BLaER1 (cell line): ENCODE results near the gene PRICKLE3.

Experiments
- H3K27ac ChIP-seq: shearing (Covaris generic); formaldehyde crosslinking; 2 replicates; pipeline ENCODE4 v1.8.1; 2022
- H3K27me3 ChIP-seq: shearing (Covaris generic); formaldehyde crosslinking; 2 replicates; pipeline ENCODE4 v1.8.1; 2022
- H3K36me3 ChIP-seq: shearing (Covaris generic); formaldehyde crosslinking; 2 replicates; pipeline ENCODE4 v1.8.1; 2022
- H3K4me1 ChIP-seq: shearing (Covaris generic); formaldehyde crosslinking; 2 replicates; pipeline ENCODE4 v1.8.1; 2022
- H3K4me2 ChIP-seq: shearing (Covaris generic); formaldehyde crosslinking; 2 replicates; pipeline ENCODE4 v1.8.1; 2022
- H3K4me3 ChIP-seq: shearing (Covaris generic); formaldehyde crosslinking; 2 replicates; pipeline ENCODE4 v1.8.1; 2022
- H3K9ac ChIP-seq: shearing (Covaris generic); formaldehyde crosslinking; 2 replicates; pipeline ENCODE4 v1.8.1; 2022
- H3K9me3 ChIP-seq: shearing (Covaris generic); formaldehyde crosslinking; 2 replicates; pipeline ENCODE4 v1.8.1; 2022
- H4K20me1 ChIP-seq: shearing (Covaris generic); formaldehyde crosslinking; 2 replicates; pipeline ENCODE4 v1.8.1; 2022
- Cebpa-rat ChIP-seq: shearing (Covaris generic); IDR thresholded peaks from 2 replicates; pipeline ENCODE4 v1.8.1; 2022

PRICKLE3 gene

DNA sequence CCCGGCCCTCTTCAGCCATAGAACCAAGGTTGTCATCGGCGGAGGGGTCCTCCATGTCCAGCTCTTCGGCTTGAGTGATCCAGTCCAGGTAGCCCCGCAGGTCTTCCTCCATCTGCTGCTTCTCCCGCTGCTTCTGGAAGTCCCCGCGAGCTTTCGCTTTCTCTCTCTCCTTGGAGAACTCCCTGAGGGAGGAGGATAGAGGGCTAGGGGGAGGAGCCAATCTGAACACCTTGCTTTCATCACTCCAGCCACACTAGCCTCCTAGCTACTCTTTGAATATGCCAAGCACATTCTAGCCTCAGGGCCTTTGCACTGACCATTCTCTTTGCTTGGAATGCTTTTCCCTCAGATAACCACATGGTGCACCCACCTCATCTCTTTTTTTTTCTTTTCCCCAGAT lies 40.8 kb upstream of the PRICKLE3 start:
- Histone ChIP-seq H3K4me2 (no peak overlapping the region), H3K9ac (no peak overlapping the region), H3K27ac (no peak overlapping the region), H3K4me3 (no peak overlapping the region), H3K9me3 (peaks cover 18% of the 10 kb centered on the region; the same call in 1 of the 2 replicates), H4K20me1 (no peaks in the 10 kb centered on the region), H3K36me3 (no peaks in the 10 kb centered on the region), H3K27me3 (peaks cover 34% of the 10 kb centered on the region), H3K4me1 (no peaks in the 10 kb centered on the region)
- no peak for TF ChIP-seq Cebpa-rat

DNA sequence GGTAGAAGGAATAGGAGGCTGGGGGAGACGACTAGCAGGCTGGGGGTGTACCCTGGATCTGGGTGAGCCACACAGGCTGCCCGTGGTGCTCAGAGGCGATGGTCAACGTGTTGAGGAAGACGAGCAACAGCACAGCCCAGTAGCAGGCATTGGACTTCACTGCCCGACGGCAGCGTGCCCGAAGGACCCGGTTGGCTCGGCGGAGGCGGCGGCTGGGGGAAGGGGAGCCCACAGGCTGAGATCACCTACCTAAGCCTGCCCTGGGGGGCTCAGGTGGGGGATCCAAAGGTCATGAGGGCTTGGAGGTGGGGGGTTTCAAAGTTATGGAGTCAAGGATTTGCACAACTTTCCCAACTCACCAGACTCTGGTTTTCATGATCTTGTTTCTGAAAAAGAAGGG lies 39.7 kb upstream of the PRICKLE3 start:
- H3K27ac ChIP-seq: no peak overlapping the region
- H3K36me3 ChIP-seq: no peaks in the 10 kb centered on the region
- H3K9me3 ChIP-seq: peaks cover 10% of the 10 kb centered on the region; the same call in 1 of the 2 replicates
- H3K4me2 ChIP-seq: no peak overlapping the region
- no peak overlapping the region for H3K9ac ChIP-seq
- TF ChIP-seq Cebpa-rat: no peak
- no peaks in the 10 kb centered on the region for H4K20me1 ChIP-seq
- no peak overlapping the region for H3K4me3 ChIP-seq
- H3K4me1 ChIP-seq: no peaks in the 10 kb centered on the region
- H3K27me3 ChIP-seq: peaks cover 27% of the 10 kb centered on the region

DNA sequence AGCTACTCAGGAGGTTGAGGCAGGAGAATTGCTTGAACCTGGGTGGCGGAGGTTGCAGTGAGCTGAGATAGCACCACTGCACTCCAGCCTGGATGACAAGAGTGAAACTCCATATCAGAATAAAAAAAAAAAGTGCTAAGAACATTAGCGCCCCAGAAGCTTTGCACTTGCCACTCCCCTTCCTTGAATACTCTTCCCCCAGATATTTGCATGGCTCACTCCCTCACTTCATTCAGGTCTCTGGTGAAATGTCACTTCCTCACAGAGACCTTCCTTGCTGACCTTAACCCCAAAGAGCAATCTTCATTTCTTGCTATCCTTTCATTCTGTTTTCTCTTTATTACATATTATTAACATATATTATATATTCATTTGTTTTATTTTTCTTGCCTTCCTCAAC lies 35.7 kb upstream of the PRICKLE3 start:
- no peak overlapping the region for H3K4me3 ChIP-seq
- H3K9me3 ChIP-seq: no peaks in the 10 kb centered on the region
- TF ChIP-seq Cebpa-rat: no peak
- H3K4me1 ChIP-seq: no peaks in the 10 kb centered on the region
- H3K27ac ChIP-seq: no peak overlapping the region
- H4K20me1 ChIP-seq: no peaks in the 10 kb centered on the region; the same call in 1 of the 2 replicates
- H3K36me3 ChIP-seq: no peaks in the 10 kb centered on the region
- H3K9ac ChIP-seq: no peak overlapping the region
- H3K27me3 ChIP-seq: peaks cover 36% of the 10 kb centered on the region
- no peak overlapping the region for H3K4me2 ChIP-seq

DNA sequence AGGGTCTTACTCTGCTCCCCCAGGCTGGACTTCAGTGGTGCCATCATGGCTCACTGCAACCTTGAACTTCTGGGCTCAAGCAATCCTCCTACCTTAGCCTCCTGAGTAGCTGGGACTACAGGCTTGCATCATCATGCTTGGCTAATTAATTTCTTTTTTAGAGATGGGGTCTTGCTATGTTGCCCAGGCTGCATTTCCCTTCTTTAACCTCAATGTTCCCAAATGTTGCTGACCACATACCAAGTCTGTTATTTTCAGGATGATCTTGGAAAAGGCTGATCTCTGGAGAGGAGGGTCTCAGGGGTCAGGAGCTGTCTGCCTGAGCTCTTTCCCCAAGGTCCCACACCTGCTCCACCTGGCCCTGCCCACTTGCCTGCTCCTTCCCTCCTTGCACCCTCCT lies 33.9 kb upstream of the PRICKLE3 start:
- H3K27ac ChIP-seq: no peak overlapping the region
- H3K4me3 ChIP-seq: no peak overlapping the region
- TF ChIP-seq Cebpa-rat: no peak
- H3K27me3 ChIP-seq: peaks cover 34% of the 10 kb centered on the region
- H3K36me3 ChIP-seq: no peaks in the 10 kb centered on the region
- no peak overlapping the region for H3K4me2 ChIP-seq
- no peaks in the 10 kb centered on the region for H3K9me3 ChIP-seq
- H3K9ac ChIP-seq: no peak overlapping the region
- H3K4me1 ChIP-seq: no peaks in the 10 kb centered on the region
- H4K20me1 ChIP-seq: no peaks in the 10 kb centered on the region; the same call in 1 of the 2 replicates

DNA sequence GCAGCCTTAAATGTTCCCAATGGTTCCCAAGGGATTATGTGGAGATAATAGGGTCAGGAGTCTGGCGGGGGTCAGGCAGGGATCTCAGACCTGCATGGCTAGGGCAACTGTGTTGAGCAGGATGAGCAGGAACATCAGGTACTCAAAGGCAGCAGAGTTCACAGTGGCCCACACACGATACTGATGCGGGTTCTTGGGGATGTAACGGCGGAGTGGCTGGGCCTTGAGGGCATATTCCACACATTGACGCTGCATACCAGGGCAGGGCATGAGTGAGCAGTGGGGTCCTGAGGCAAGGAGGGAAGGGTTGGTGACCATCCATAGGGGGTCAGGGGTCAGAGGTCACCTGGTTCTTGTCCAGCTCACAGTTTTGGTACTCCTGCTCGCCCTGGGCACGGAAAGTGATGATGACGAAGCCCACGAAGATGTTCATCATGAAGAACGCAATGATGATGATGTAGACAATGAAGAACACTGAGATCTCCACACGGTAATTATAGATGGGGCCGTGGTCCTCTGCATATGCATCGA lies 28.9 kb upstream of the PRICKLE3 start:
- no peak overlapping the region for H3K4me2 ChIP-seq
- H3K4me3 ChIP-seq: no peak overlapping the region
- H3K27ac ChIP-seq: no peak overlapping the region
- no peak overlapping the region for H3K9ac ChIP-seq
- H3K9me3 ChIP-seq: no peaks in the 10 kb centered on the region
- TF ChIP-seq Cebpa-rat: no peak
- H4K20me1 ChIP-seq: no peaks in the 10 kb centered on the region; the same call in 1 of the 2 replicates
- H3K36me3 ChIP-seq: no peaks in the 10 kb centered on the region
- peaks cover 32% of the 10 kb centered on the region for H3K27me3 ChIP-seq
- H3K4me1 ChIP-seq: no peaks in the 10 kb centered on the region

DNA sequence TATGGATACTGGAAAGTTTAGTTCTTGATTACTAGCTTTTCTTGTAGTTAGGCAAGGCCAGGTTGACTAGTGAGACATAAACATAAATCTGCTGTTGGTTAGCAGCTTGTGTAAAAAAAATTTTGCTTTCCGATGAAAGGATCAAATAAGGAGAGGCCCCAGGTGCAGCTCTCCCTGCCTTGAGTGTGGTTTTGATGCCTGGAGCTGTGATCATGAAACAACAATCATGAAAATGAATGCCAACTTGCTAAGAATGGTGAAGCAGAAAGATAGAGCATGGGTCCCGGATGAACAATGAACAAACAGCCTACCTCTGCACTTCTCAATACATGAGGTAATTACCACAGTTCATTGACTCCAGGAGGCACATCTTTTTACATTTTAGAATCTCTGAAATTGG lies 28.2 kb upstream of the PRICKLE3 start:
- Histone ChIP-seq H3K9me3 (no peaks in the 10 kb centered on the region), H3K4me1 (no peaks in the 10 kb centered on the region), H3K4me2 (no peak overlapping the region), H3K27ac (no peak overlapping the region), H4K20me1 (no peaks in the 10 kb centered on the region; the same call in 1 of the 2 replicates), H3K4me3 (no peak overlapping the region), H3K27me3 (peaks cover 36% of the 10 kb centered on the region), H3K36me3 (no peaks in the 10 kb centered on the region), H3K9ac (no peak overlapping the region)
- TF ChIP-seq Cebpa-rat: no peak

DNA sequence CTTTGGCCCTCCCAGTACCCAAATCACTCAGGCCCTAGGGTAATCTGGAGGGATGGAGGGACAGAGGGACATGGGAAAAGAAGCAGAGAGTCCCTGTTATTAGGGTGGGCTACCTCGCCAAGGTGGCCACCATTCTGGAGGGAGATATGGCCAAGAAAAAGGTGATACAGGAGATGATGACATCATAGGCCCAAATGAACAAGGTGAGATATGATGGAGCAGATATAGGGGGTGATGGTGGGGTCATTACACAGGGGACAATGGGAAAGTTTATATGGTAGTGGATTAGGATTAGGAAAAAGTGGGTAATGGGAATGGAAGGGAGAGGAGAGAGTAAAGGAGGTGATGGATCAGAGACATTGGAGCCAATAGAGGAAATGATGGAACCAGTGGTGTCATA lies 26.7 kb upstream of the PRICKLE3 start:
- no peak for TF ChIP-seq Cebpa-rat
- Histone ChIP-seq H4K20me1 (no peaks in the 10 kb centered on the region; the same call in 1 of the 2 replicates), H3K4me2 (no peak overlapping the region), H3K9ac (no peak overlapping the region), H3K9me3 (no peaks in the 10 kb centered on the region), H3K4me3 (no peak overlapping the region), H3K4me1 (no peaks in the 10 kb centered on the region), H3K27ac (no peak overlapping the region), H3K27me3 (peaks cover 36% of the 10 kb centered on the region), H3K36me3 (no peaks in the 10 kb centered on the region)

DNA sequence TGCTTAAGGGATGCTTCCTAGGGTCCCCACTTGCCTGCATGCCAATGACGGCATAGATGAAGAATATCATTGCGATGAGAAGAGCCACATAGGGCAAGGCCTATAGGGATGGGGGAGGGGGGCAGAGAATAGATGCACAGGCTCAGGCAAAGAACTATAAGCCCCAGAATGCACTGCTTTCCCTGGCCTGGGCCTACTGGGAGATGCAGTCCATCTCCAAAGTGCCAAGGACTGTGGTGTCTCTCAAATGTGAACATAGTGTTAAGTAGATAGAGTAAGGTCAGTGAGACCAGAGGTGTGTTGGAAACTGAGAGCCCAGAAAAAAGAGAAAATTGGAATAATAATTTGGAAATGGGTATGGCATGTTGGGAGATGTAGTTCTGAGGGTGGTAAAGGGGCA lies 26.0 kb upstream of the PRICKLE3 start:
- TF ChIP-seq Cebpa-rat: no peak
- Histone ChIP-seq H3K4me3 (no peak overlapping the region), H3K4me2 (no peak overlapping the region), H3K27me3 (peaks cover 33% of the 10 kb centered on the region), H3K4me1 (no peaks in the 10 kb centered on the region), H3K36me3 (no peaks in the 10 kb centered on the region), H3K27ac (no peak overlapping the region), H4K20me1 (no peaks in the 10 kb centered on the region; the same call in 1 of the 2 replicates), H3K9ac (no peak overlapping the region), H3K9me3 (no peaks in the 10 kb centered on the region)

DNA sequence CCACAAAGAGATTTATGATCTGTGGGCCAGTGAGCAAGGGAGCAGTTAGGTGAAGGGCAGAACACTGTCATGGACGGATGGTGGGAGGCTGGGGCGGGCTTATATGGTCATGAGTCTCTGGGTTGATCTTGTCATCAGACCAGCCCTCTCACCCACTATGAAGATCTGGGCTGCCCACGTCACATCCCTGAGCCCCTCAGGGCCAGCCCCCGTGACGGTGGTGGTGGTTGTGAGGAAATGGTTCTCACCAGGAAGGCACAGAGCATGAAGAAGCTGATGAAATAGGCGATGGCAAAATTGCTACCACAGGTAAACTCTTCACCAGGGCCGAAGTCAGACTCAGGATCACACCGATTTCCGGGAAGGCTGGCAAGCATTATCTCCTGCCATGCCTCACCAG lies 24.9 kb upstream of the PRICKLE3 start:
- TF ChIP-seq Cebpa-rat: no peak
- no peaks in the 10 kb centered on the region for H3K9me3 ChIP-seq
- no peak overlapping the region for H3K27ac ChIP-seq
- peaks cover 28% of the 10 kb centered on the region for H3K27me3 ChIP-seq
- no peaks in the 10 kb centered on the region for H3K36me3 ChIP-seq
- H3K4me2 ChIP-seq: no peak overlapping the region
- no peak overlapping the region for H3K9ac ChIP-seq
- no peaks in the 10 kb centered on the region for H3K4me1 ChIP-seq
- H3K4me3 ChIP-seq: no peak overlapping the region
- H4K20me1 ChIP-seq: no peaks in the 10 kb centered on the region

DNA sequence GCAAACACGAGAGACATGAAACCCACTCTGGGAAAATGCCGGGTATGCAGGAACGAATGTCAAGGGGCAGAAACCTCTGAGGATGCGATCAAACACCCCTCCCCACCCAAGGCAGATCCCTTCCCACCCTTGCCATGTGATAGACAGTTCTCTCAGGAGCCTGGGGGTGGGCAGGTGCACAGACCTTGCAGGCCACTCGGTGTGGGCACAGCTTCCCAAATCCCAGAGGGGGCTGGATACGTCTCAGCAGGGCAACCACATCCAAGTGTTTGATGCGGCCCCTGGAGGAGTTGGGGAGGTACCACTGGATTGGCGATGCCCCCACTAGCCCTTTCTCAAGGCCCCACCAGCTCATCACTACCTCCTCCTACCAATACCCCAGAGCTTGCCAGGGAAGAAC lies 24.2 kb upstream of the PRICKLE3 start:
- no peaks in the 10 kb centered on the region for H3K36me3 ChIP-seq
- H3K27me3 ChIP-seq: peaks cover 28% of the 10 kb centered on the region
- TF ChIP-seq Cebpa-rat: no peak
- H3K9ac ChIP-seq: no peak overlapping the region
- no peak overlapping the region for H3K4me3 ChIP-seq
- no peaks in the 10 kb centered on the region for H3K4me1 ChIP-seq
- no peaks in the 10 kb centered on the region for H4K20me1 ChIP-seq
- no peak overlapping the region for H3K4me2 ChIP-seq
- no peaks in the 10 kb centered on the region for H3K9me3 ChIP-seq
- no peak overlapping the region for H3K27ac ChIP-seq
